Right cardiac atrium (tissue), 5 donors: ENCODE results near the gene LY6G5B. TPM values are rescaled to one million over a fixed set of nuclear protein-coding genes. Genes with fewer than 3 reads are reported as not detected.
"Not testable (repeated sequence)": the region's sequence is repeated elsewhere in the genome, so short reads cannot be mapped to it uniquely, and the experiment has no call there.

Source experiments
- ATAC-seq, 2 donors: fragments of 200-7000 bp; cut with Tn5 transposase; one replicate each; pipeline versions ENCODE4 v1.8.0 to v1.9.1; 2020; ENCODE audit warnings: moderate library complexity in 2 of 2, mild to moderate bottlenecking in 1 of 2
- DNase-seq, 3 donors: peaks; one replicate each; pipeline ENCODE4 v3.0.0-alpha.2; 2020
- H3K27ac ChIP-seq: one replicate; pipeline ENCODE4 v1.5.1; 2013; ENCODE audit warnings: mild to moderate bottlenecking, low read length, control low read depth, moderate library complexity
- H3K27me3 ChIP-seq: one replicate; pipeline ENCODE4 v1.6.1; 2013; ENCODE audit not compliant: control insufficient read depth, insufficient read depth
- H3K4me1 ChIP-seq: one replicate; pipeline ENCODE4 v1.6.1; 2013; ENCODE audit warnings: low read length; ENCODE audit not compliant: control insufficient read depth, insufficient read depth
- H3K4me3 ChIP-seq: one replicate; pipeline ENCODE4 v1.5.1; 2013; ENCODE audit warnings: low read length, control low read depth
- H3K9me3 ChIP-seq: one replicate; pipeline ENCODE4 v1.6.1; 2013; ENCODE audit warnings: low read length; ENCODE audit not compliant: control insufficient read depth
- WGBS: extraction: QIAGEN DNeasy Blood & Tissue Kit; methylation state at CpG from one replicate; pipeline ENCODE4 v1.1.7; 2013; 5-methylcytosine and 5-hydroxymethylcytosine counted together
- intact Hi-C, 4 donors: fragments of 100-400 bp; cut with DNase I; formaldehyde crosslinking; loops; one replicate each; pipeline versions ENCODE4 v1.11.0 to v1.14.0; 2022 to 2023
- polyA plus RNA-seq: library from polyadenylated mRNA; stranded (reverse); fragments of 200-250 nt; gene quantifications from one replicate; pipeline ENCODE4 v1.2.3, GENCODE V29; 2013
- total RNA-seq, 4 donors: library from RNA; stranded (reverse); fragmentation: NEBNext Ultra II Directional; extraction: Animal tissue kit (Norgen Biotek cat#: 25700); gene quantifications; one replicate each; pipeline ENCODE4 v1.2.1, GENCODE V29; 2021
- donor health status: healthy with polysubstance abuse.
- donor health status: DM: no; HTN: yes; CAD: no.
- donor health status: DM: no; HTN: no; CAD: no.
- donor health status: DM: no; HTN: yes; CAD: no; lungs with severe emphysema.
- donor health status: DM: yes; HTN: yes; CAD: no.

Gene LY6G5B
- total and polyA plus RNA-seq, 5 donors = 4.0 to 8.7 (median 5.7) TPM

DNA sequence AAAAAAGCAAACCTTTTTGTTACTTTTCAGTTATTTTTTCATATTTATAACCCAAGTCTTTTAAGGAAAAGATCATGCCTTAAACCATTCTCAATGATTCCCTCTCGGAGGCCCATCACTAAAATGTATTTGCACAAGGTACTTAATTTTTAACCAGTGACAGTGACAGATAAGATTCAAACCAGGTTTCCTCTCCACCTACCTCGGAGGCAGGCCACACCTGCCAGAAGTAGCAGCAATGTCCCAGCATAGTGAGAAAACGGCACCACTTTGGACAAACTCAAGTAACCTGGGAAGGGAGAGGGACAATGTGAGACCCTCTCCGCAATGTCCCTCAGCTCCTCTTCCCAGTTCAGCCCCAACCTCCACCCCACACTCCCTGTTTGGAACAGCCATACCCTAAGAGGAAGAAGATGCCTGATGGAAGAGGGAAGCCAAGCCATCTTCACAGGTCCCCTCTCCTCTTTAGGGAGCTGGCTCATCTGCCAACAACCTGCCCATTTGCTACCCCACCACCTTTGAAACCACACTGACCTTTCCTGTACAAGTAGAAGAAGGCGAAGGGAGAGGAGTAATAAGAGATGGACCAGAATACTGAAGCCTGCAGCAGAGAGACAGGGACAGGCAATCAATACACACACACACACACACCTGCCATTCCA is 31.1 kb downstream of the LY6G5B start:
- H3K27ac ChIP-seq = no peak overlapping the region
- ATAC-seq (no peak), DNase-seq (no peak)
- no peaks in the 10 kb centered on the region for H3K27me3 ChIP-seq
- peaks cover 7% of the 10 kb centered on the region for H3K4me1 ChIP-seq
- 85% methylated on average over 5 of the region's 5 CpGs for WGBS
- H3K9me3 ChIP-seq = no peaks in the 10 kb centered on the region
- H3K4me3 ChIP-seq = no peak overlapping the region
- intact Hi-C loops = no loop called here

DNA sequence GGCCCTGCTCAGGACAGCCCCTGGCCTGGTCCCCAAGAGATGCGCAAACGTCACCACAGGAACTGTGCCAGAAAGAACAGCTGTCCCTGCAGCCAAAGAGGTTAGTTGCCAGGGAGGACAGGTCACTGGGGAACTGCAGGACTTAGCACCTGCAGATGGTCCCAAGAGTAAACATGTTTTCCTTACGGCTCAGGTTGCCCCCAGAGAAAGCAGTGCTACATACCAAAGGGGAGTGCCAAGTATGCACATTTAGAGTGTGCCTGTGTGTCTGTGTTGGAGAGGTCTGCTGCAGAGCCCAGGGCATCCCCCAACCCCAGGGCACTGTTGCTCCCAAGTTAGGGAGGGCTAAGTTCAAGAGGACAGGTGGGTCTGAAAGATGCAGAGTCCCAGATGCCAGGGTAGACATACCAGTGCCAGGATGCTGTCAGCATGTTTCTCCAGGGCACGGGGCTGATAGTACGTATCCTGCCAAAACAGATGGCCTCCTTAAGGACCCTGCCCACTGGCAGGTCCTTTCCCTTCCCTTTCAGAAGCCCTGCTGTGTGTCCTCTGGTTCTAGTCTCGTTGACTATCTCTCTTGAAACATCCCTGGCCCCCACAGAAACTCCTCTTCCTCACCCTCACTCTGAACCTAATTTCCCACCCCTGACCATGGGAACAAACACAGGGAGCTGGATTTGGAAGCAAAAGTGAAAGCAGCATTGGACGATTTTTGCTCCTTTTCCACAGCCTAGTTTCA is 32.1 kb downstream of the LY6G5B start:
- peak overlapping the region; percentile 31 for H3K27ac ChIP-seq
- peak overlapping the region; percentile 84 for H3K4me3 ChIP-seq
- no peaks in the 10 kb centered on the region for H3K27me3 ChIP-seq
- intact Hi-C loops = no loop called here
- peak in 1 of 3 donors; percentile 49 for DNase-seq
- H3K4me1 ChIP-seq = peaks cover 7% of the 10 kb centered on the region
- no peaks in the 10 kb centered on the region for H3K9me3 ChIP-seq
- ATAC-seq = no peak
- 17% methylated on average over 7 of the region's 7 CpGs for WGBS

DNA sequence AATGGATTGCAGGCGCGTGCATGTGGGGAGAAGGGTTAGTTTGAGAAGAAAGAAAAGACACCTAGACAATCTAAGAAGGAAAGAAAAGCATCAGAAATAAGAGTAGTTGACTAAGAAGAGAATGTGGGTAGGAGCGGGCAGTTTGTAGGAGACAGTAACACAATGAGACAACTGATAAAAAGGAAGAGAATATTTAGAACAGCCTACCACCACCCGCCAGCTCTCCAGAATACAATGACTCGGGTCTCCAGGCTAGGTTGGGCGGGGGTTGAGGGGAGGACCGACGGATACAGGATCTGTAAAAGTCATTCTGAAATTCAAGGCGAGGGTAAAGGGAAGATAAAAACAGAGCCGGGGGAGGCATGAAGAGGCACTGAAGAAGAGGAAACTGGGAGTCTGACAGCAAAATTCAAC is 32.6 kb downstream of the LY6G5B start:
- WGBS = 1% methylated on average over 10 of the region's 10 CpGs
- Histone ChIP-seq H3K27ac (peak overlapping the region; percentile 98), H3K4me1 (peaks cover 7% of the 10 kb centered on the region), H3K9me3 (no peaks in the 10 kb centered on the region), H3K4me3 (peak overlapping the region; percentile 84), H3K27me3 (no peaks in the 10 kb centered on the region)
- ATAC-seq = peak; percentile 8 to 33
- DNase-seq = no peak
- intact Hi-C loops = no loop called here

DNA sequence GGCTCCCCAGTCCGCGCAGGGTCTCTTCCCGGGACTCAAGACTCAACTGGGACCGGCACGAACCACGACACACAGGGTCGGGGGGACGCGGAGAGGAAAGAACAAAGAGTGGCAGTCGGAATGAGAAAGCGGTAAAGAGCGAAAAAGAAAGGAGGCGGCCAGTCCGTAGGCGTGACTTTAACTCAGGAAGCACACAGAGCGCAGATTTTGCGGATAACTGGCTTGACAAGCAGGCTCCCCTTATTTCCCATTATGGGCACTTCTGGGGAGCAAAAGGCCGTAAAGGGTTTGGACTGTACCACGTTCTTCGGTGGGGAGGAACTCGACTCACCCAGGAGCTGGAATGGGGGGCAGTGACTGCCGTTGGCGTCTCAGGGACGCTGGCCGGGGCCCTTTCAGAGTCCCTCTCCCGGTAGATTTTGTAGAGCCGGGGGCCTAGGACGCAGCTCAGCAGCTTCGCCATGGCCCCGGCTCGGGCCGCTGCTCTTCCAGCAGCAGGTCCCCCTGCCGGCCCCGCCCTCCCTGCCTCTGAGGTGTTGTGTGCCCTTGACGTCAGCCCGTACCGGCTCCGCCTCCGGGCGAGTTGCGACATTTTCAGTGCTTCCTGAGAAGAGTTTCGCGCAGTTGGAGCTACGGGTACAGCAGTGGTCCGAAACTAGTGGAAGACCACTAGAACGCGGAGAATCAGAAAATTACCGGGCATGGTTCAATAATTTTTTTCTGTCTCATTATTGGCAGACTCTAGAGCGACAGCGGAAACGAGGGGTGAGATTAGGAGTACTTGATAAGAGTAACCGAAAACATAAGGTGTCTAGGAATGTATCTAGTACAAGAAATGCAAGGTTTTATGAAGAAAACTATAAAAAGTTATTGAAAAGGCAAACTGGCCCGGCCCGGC is 33.3 kb downstream of the LY6G5B start, which contains the start of gene ABHD16A:
Gene ABHD16A, minus strand, starts transcription at position 506 of the 898 bp plus-strand sequence. Its CDS starts 43 bp downstream, at position 463.
- H3K4me3 ChIP-seq = peak within 1 kb of the TSS; percentile 84
- H3K27me3 ChIP-seq = no peaks in the 10 kb centered on the region
- intact Hi-C loops = no loop called here
- ATAC-seq (peak; percentile 98), DNase-seq (peak; percentile 99 to 100 (median 100))
- no peaks in the 10 kb centered on the region for H3K9me3 ChIP-seq
- WGBS = 1% methylated on average over 54 of the region's 54 CpGs
- peak within 1 kb of the TSS; percentile 98 for H3K27ac ChIP-seq
- peaks cover 7% of the 10 kb centered on the region for H3K4me1 ChIP-seq

DNA sequence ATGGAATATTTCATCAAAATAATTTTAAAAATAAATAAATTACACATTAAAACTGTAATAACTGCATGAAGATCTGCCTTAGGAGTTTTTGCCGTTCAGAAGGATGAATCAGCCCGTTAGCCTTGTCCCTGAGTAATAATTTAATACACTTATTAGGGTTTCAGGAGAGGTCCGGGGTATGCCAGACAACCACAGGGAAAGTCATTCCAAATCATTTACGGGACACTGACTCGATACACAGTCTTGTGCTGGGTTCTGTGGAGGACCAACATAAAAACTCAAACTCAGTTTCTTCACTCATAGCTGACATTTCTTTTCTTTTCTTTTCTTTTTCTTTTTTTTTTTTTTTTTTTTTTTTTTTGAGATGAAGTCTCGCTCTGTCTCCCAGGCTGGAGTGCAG is 36.2 kb downstream of the LY6G5B start:
- no peak overlapping the region for H3K4me3 ChIP-seq
- no peaks in the 10 kb centered on the region for H3K27me3 ChIP-seq
- no peak for DNase-seq
- peaks cover 7% of the 10 kb centered on the region for H3K4me1 ChIP-seq
- intact Hi-C loops = no loop called here
- no peak for ATAC-seq
- WGBS = 91% methylated on average over 6 of the region's 6 CpGs
- H3K9me3 ChIP-seq = no peaks in the 10 kb centered on the region
- no peak overlapping the region for H3K27ac ChIP-seq

DNA sequence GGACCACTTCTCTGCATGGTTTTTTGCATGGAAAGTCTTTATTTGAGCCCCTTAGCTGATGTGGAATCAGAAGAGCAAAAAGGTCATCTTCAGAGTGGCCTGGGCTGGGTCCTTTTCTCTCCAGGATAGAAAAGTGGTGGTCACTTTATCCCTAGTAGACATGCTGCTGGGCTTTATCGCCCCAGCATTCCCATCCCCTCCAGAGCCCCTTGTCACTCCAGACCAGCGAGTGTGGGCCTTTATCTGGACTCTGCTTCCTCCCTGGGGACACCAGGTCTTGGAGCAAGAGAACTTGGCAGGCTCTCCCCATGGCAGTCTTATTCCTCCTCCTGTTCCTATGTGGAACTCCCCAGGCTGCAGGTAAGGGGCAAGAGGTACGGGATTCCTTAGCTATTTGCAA is 36.8 kb downstream of the LY6G5B start, which contains the start of gene LY6G6F:
Gene LY6G6F, plus strand, starts transcription at position 268 of the 400 bp plus-strand sequence. Its CDS starts 41 bp downstream, at position 309.
- Histone ChIP-seq H3K4me3 (no peak within 1 kb of the TSS), H3K27me3 (no peaks in the 10 kb centered on the region), H3K27ac (no peak within 1 kb of the TSS), H3K4me1 (peaks cover 5% of the 10 kb centered on the region), H3K9me3 (no peaks in the 10 kb centered on the region)
- no peak for DNase-seq
- no peak for ATAC-seq
- intact Hi-C loops = no loop called here
- whole genome bisulfite sequencing = 21% methylated on average over 3 of the region's 3 CpGs

DNA sequence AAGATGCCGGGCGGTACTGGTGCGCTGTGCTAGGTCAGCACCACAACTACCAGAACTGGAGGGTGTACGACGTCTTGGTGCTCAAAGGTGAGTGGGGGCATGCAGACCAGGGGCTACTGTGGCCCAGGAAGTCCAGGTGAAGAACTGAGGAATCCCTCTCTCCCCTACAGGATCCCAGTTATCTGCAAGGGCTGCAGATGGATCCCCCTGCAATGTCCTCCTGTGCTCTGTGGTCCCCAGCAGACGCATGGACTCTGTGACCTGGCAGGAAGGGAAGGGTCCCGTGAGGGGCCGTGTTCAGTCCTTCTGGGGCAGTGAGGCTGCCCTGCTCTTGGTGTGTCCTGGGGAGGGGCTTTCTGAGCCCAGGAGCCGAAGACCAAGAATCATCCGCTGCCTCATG is 37.9 kb downstream of the LY6G5B start:
- Histone ChIP-seq H3K4me1 (no peaks in the 10 kb centered on the region), H3K27me3 (no peaks in the 10 kb centered on the region), H3K27ac (no peak overlapping the region), H3K9me3 (no peaks in the 10 kb centered on the region), H3K4me3 (no peak overlapping the region)
- ATAC-seq (no peak), DNase-seq (no peak)
- intact Hi-C loops = no loop called here
- 88% methylated on average over 10 of the region's 10 CpGs for WGBS

DNA sequence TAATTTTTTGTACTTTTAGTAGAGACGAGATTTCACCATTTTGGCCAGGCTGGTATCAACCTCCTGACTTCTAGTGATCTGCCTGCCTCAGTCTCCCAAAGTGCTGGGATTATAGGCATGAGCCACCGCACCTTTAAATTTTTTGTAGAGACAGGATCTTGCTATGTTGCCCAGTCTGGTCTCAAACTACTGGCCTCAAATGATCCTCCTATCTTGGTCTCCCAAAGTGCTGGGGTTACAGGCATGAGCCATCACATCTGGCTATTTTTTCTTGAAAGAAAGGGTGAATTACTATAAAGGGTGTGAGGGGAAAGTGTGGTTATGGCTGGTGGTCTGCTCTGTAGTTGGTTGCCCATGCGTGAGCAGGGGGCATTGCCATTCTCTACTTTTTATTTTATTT is 38.4 kb downstream of the LY6G5B start:
- ATAC-seq = no peak
- intact Hi-C loops = no loop called here
- DNase-seq = no peak
- Histone ChIP-seq H3K4me3 (no peak overlapping the region), H3K27me3 (no peaks in the 10 kb centered on the region), H3K27ac (no peak overlapping the region), H3K9me3 (no peaks in the 10 kb centered on the region), H3K4me1 (no peaks in the 10 kb centered on the region)
- WGBS = 93% methylated on average over 3 of the region's 3 CpGs

DNA sequence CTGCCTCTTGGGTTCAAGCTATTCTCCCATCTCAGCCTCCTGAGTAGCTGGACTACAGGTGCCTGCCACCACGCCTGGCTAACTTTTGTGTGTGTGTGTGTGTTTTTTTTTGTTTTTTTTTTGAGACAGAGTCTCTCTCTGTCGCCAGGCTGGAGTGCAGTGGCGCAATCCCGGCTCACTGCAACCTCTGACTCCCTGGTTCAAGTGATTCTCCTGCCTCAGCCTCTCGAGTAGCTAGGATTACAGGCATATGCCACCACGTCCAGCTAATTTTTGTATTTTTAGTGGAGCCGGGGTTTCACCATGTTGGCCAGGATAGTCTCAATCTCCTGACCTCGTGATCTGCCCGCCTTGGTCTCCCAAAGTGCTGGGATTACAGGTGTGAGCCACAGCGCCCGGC is 39.4 kb downstream of the LY6G5B start:
- WGBS = 88% methylated on average over 11 of the region's 11 CpGs
- H3K4me1 ChIP-seq, H3K9me3 ChIP-seq, H3K4me3 ChIP-seq, H3K27ac ChIP-seq, H3K27me3 ChIP-seq, intact Hi-C loops, ATAC-seq, DNase-seq: not testable (repeated sequence)

DNA sequence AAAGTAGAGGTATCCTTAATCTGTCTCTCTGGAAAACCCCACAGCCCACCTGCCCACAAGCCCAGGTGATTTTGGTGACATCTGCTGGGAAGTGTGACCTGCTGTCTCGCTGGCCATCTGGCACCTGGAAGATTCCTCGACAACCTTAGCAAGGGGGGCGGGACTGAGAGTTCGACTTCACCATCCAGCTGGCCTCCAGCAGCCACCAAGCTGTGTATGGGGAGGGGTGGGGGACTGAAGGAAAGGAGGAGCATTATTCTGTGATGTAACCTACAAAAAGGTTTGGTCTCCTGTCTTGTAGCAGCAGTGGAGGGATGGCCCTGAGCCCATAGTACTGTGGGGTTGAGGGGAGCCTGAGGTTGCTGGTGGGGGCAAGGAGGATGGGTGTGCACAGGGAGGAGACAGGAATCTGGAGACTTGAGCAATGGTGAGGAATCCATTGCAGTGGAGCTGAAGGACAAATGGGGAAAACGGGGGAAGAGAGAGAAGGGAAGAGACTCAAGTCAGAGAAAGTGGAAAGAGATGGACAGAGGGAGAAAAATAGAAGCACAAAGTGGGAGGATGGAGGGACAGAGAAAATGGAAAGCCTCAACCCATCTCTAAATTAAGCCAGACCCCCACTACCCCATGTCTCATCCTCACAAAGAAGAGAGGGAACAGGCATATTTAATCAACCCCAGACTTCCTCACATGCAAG is 40.9 kb downstream of the LY6G5B start:
- intact Hi-C loops = no loop called here
- ATAC-seq = no peak
- 46% methylated on average over 5 of the region's 5 CpGs for WGBS
- no peak for DNase-seq
- Histone ChIP-seq H3K4me1 (no peaks in the 10 kb centered on the region), H3K4me3 (no peak overlapping the region), H3K27ac (no peak overlapping the region), H3K27me3 (no peaks in the 10 kb centered on the region), H3K9me3 (no peaks in the 10 kb centered on the region)
